Lung (tissue), 12 donors: ENCODE data around the gene NDUFS7. TPM values are rescaled to one million over a fixed set of nuclear protein-coding genes. Genes with fewer than 3 reads are reported as not detected.

ENCODE experiments used
- ATAC-seq: fragments of 200-7000 bp; cut with Tn5 transposase; one replicate; pipeline ENCODE4 v1.9.1; 2020; ENCODE audit warnings: moderate number of reproducible peaks; ENCODE audit not compliant: insufficient read depth, low FRiP score
- DNase-seq, 3 donors: peaks; one replicate each; pipeline ENCODE4 v3.0.0-alpha.2; 2013 to 2017
- H3K27ac ChIP-seq, 2 donors: one replicate each; pipeline ENCODE4 v1.5.1; 2013; ENCODE audit warnings: mild to moderate bottlenecking in 2 of 2, moderate library complexity in 2 of 2, control low read depth in 1 of 2, inconsistent platforms in 1 of 2, low read depth in 1 of 2, low read length in 1 of 2
- H3K27me3 ChIP-seq, 3 donors: one replicate each; pipeline ENCODE4 v1.5.1; 2013; ENCODE audit warnings: low read length in 2 of 3; ENCODE audit not compliant: control insufficient read depth in 3 of 3, insufficient read depth in 3 of 3
- H3K36me3 ChIP-seq, 4 donors: one replicate each; pipeline ENCODE4 v1.5.1; 2013; ENCODE audit warnings: low read length in 4 of 4, mild to moderate bottlenecking in 1 of 4, moderate library complexity in 1 of 4; ENCODE audit not compliant: control insufficient read depth in 4 of 4, insufficient read depth in 4 of 4
- H3K4me1 ChIP-seq, 5 donors: one replicate each; pipeline ENCODE4 v1.5.1; 2013; ENCODE audit warnings: low read length in 5 of 5, mild to moderate bottlenecking in 2 of 5, moderate library complexity in 1 of 5; ENCODE audit not compliant: control insufficient read depth in 5 of 5, insufficient read depth in 5 of 5
- H3K4me3 ChIP-seq: one replicate; pipeline ENCODE4 v1.5.1; 2013; ENCODE audit warnings: mild to moderate bottlenecking, control low read depth, moderate library complexity
- H3K9ac ChIP-seq, 2 donors: one replicate each; pipeline ENCODE4 v1.5.1; 2013; ENCODE audit warnings: low read length in 2 of 2, control low read depth in 1 of 2; ENCODE audit not compliant: insufficient read depth in 1 of 2
- H3K9me3 ChIP-seq, 4 donors: one replicate each; pipeline ENCODE4 v1.5.1; 2013; ENCODE audit warnings: low read length in 3 of 4, mild to moderate bottlenecking in 1 of 4, moderate library complexity in 1 of 4; ENCODE audit not compliant: control insufficient read depth in 4 of 4, insufficient read depth in 3 of 4
- CTCF ChIP-seq: IDR thresholded peaks from 2 replicates; pipeline ENCODE4 v1.5.1; 2012; ENCODE audit warnings: mild to moderate bottlenecking; ENCODE audit errors: control extremely low read depth, extremely low read depth
- WGBS, 2 donors: extraction: QIAGEN DNeasy Blood & Tissue Kit; methylation state at CpG; one replicate each; pipeline ENCODE4 v1.1.7; 2013; 5-methylcytosine and 5-hydroxymethylcytosine counted together
- polyA plus RNA-seq, 2 donors: library from polyadenylated mRNA; stranded (reverse); fragments of 200-250 nt; gene quantifications; one replicate each; pipeline ENCODE4 v1.2.1, GENCODE V29; 2013
- total RNA-seq, 2 donors: library from RNA; depleted of rRNA in 1 of 2; stranded (reverse); fragments of >200 nt in 1 of 2; gene quantifications; one replicate each; pipeline ENCODE4 v1.2.1, GENCODE V29; 2014 to 2021
- donor health status: control.
- donor health status: control.
- donor health status: Bipolar disorder and iron deficiency.
- donor health status: healthy.
- donor health status: DM: yes; HTN: yes; CAD: no.

Gene NDUFS7
- total and polyA plus RNA-seq, 4 donors: 33.4 to 133 (median 108) TPM

- WGBS, 2 donors: 83 to 84% methylated on average over 3 of the region's 3 CpGs
- Histone ChIP-seq H3K9ac (no peak overlapping the region), H3K27me3 (no peaks in the 10 kb centered on the region), H3K4me3 (no peak overlapping the region), H3K4me1 (peaks cover 0 to 17% (median 0%) of the 10 kb centered on the region in 5 donors), H3K9me3 (no peaks in the 10 kb centered on the region), H3K27ac (no peak overlapping the region), H3K36me3 (peaks cover 0 to 12% (median under 1%) of the 10 kb centered on the region in 4 donors)
- TF ChIP-seq CTCF: no peak
- no peak for ATAC-seq
- DNase-seq: no peak
Observed at GRCh38 chr19:1382250-1382649, 1.5 kb upstream of the NDUFS7 start.

GRCh38 chr19:1383017-1383311, 743 bp upstream of the NDUFS7 start:
- ATAC-seq (no peak), DNase-seq (peak in 1 of 3 donors; percentile 20)
- Histone ChIP-seq H3K36me3 (peaks cover 0 to 7% (median 0%) of the 10 kb centered on the region in 4 donors), H3K4me3 (no peak overlapping the region), H3K27ac (no peak overlapping the region), H3K9me3 (no peaks in the 10 kb centered on the region), H3K9ac (no peak overlapping the region), H3K4me1 (peaks cover 0 to 17% (median 0%) of the 10 kb centered on the region in 5 donors), H3K27me3 (no peaks in the 10 kb centered on the region)
- WGBS, 2 donors: 14% methylated on average over 9 of the region's 9 CpGs
- no peak for TF ChIP-seq CTCF

DNA sequence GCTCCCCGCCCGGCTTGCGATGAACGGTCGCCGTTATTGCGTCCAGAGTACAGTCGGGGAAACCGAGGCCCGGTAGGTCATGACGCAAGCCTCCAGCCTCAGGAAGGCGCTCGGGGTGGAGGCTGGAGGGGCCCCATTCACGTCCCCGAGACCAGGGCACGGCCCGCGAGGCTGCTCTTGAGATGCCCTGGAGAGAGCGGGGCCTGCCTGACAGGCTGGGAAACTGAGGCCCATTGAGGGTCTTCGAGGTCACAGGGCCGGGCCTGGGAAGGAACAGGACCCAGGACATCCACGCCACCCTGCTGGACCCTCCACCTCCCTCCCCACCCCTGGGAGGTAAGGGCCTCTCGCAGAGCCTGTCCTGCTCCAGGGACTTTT, 367 bp downstream of the NDUFS7 start:
- Histone ChIP-seq H3K9me3 (peaks cover 0 to 3% (median 0%) of the 10 kb centered on the region in 4 donors), H3K4me3 (peak overlapping the region; percentile 94), H3K9ac (peak overlapping the region; percentile 23 to 37), H3K27ac (peak overlapping the region; percentile 91 to 96), H3K36me3 (peaks cover 0 to 16% (median 4%) of the 10 kb centered on the region in 4 donors), H3K4me1 (peaks cover 0 to 17% (median 0%) of the 10 kb centered on the region in 5 donors), H3K27me3 (no peaks in the 10 kb centered on the region)
- DNase-seq: no peak
- 1 to 2% methylated on average over 23 of the region's 23 CpGs for WGBS, 2 donors
- no peak for ATAC-seq
- TF ChIP-seq CTCF: no peak

DNA sequence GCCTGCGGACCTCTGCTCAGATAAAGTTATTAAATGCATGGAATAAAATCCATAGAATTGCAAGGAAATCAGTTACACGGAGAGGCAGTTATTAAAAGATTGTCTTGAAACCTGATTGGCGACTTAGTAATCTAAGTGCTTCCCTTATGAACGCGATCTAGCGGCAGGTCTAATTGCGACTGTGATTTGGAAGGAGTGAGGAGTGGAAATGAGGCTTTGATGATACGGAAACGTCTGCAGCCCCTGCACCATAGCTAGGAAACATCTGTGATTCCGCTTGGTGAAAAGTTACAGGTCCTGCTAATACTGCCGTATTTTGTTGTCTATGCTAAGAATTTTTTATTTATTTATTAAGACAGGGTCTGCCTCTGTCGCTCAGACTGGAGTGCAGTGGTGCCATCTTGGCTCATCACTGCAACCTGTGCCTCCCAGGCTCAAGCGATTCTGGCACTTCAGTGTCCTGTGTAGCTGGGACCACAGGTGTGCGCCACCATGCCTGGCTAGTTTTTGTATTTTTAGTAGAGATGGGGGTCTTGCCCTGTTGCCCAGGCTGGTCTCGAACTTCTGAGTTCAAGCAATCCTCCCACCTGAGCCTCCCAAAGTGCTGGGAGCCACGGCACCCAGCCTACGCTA, 887 bp downstream of the NDUFS7 start:
- H3K27ac ChIP-seq: peak overlapping the region; percentile 91 to 96
- 30% methylated on average over 17 of the region's 17 CpGs for WGBS, 2 donors

More for the DNA sequence above, 887 bp downstream of the NDUFS7 start:
- TF ChIP-seq CTCF: no peak
- Histone ChIP-seq H3K36me3 (peaks cover 0 to 21% (median 9%) of the 10 kb centered on the region in 4 donors), H3K4me3 (peak overlapping the region; percentile 94), H3K4me1 (peaks cover 0 to 17% (median 0%) of the 10 kb centered on the region in 5 donors), H3K9me3 (peaks cover 0 to 4% (median 0%) of the 10 kb centered on the region in 4 donors), H3K9ac (peak overlapping the region in 1 of 2 donors; percentile 37), H3K27me3 (no peaks in the 10 kb centered on the region)
- DNase-seq (no peak), ATAC-seq (no peak)
